Germinal center (tissue), 1 donor: Measurements from ENCODE around the gene ARL17A.
"Not testable (repeated sequence)": the region's sequence is repeated elsewhere in the genome, so short reads cannot be mapped to it uniquely, and the experiment has no call there.

Experiments
- DNase-seq: peaks from one replicate; pipeline ENCODE4 v3.0.0; 2012; ENCODE audit warnings: mixed read lengths, low spot score

ARL17A gene

DNA sequence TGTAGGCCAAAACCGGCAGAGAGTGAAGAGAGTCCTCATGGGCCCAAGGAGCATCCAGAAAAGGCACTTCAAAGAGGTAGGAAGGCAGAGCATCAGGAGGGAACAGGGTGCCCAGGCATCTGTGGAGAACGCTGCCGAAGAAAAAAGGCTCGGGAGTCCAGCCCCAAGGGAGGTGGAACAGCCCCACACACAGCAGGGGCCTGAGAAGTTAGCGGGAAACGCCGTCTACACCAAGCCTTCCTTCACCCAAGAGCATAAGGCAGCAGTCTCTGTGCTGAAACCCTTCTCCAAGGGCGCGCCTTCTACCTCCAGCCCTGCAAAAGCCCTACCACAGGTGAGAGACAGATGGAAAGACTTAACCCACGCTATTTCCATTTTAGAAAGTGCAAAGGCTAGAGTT, 30.9 kb downstream of the ARL17A start:
- DNase-seq = not testable (repeated sequence)

DNA sequence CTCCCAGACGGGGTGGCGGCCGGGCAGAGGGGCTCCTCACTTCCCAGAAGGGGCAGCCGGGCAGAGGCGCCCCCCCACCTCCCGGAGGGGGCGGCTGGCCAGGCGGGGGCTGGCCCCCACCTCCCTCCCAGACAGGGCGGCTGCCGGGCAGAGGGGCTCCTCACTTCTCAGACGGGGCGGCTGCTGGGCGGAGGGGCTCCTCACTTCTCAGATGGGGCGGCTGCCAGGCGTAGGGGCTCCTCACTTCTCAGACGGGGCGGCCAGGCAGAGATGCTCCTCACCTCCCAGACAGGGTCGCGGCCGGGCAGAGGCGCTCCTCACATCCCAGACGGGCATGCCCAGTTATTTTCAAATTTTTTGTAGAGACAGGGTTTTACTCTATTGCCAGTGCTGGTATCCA, 44.8 kb downstream of the ARL17A start:
- not testable (repeated sequence) for DNase-seq

- not testable (repeated sequence) for DNase-seq
Observed at GRCh38 chr17:46512168-46512567, 67.3 kb downstream of the ARL17A start, which contains the start of gene LRRC37A2. Gene LRRC37A2 (plus strand): TSS chr17:46512468. CDS start chr17:46512713, 245 bp downstream.

DNA sequence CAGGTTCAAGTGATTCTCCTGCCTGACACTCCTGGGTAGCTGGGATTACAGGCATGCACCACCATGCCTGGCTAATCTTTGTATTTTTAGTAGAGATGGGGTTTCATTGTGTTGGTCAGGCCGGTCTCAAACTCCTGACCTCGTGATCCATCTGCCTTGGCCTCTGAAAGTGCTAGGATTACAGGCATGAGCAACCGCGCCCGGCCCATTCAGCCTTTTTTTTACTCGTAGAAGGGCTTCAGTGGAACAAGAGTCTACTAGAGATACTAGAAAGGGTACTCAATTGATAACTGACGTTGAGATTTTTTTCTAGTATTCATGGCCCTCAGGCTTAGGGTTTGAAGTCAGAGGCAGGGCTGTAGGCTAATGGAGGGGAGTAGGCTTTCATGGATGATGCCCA, 73.6 kb downstream of the ARL17A start:
- not testable (repeated sequence) for DNase-seq

DNA sequence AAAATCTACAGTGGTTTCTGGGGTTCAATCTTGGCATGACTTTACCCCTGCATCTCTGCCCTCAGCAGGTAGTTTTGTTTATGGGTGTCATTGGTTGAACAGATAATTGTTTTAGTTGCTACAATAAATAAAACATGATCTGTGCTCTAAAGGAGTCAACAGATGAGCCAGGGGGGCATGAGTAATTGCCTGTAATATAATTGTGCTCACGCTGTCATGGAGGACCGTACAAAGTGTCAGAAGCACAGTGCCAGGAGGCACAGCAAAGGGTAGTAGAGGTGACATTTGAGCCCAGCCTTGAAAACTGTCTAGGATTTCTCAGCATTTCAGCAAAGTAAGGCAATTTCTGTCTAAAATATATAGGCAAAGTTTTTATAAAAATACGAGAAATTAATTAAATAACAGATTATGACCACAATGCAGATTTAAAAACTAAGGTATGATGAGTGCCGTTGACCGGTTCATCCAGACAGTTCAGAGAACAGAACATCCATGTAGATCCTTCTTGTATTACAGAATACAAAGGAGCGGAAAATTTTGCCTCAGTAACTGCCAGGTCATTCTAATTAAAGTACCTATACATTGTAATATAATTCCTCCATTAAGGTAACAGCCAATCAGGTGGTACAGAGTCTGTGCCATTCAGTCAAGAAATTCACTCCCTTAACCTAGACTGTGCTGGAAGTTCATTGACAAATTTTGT, 79.9 kb downstream of the ARL17A start:
- not testable (repeated sequence) for DNase-seq

- DNase-seq = not testable (repeated sequence)
Observed at GRCh38 chr17:46492021-46492420, 87.5 kb downstream of the ARL17A start.

DNA sequence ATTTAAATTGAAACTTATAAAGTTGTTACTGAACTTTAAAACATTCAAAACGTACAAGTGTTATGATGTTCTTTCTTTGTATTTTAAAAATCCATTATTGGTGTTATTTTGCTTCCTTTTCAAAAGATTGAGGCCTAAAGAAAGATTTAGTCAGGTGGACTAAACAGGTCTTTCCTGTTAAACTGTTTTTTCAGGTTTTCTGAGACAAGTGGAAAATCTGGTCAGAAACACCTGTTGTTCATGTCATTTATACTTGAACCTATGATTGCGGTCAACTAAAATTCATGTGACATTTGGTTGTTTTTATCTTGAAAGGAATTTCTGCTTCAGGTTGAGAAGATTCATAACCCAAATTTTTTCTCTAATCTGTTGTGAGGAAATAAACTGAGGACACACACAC, 98.2 kb downstream of the ARL17A start:
- DNase-seq = not testable (repeated sequence)

GRCh38 chr17:46478823-46479222, 100.7 kb downstream of the ARL17A start:
- not testable (repeated sequence) for DNase-seq

GRCh38 chr17:46475583-46475982, 103.9 kb downstream of the ARL17A start:
- not testable (repeated sequence) for DNase-seq

- DNase-seq = not testable (repeated sequence)
Observed at GRCh38 chr17:46474489-46474888, 105.0 kb downstream of the ARL17A start.

- not testable (repeated sequence) for DNase-seq
Observed at GRCh38 chr17:46467618-46468017, 111.9 kb downstream of the ARL17A start.
